ENCODE data around the gene HOXD9. TPM values are rescaled to one million over a fixed set of nuclear protein-coding genes. Genes with fewer than 3 reads are reported as not detected.

HOXD9 gene
- total RNA-seq, 4 donors from 2014 or later, result 3.8 to 78.1 (median 46.4) TPM

DNA sequence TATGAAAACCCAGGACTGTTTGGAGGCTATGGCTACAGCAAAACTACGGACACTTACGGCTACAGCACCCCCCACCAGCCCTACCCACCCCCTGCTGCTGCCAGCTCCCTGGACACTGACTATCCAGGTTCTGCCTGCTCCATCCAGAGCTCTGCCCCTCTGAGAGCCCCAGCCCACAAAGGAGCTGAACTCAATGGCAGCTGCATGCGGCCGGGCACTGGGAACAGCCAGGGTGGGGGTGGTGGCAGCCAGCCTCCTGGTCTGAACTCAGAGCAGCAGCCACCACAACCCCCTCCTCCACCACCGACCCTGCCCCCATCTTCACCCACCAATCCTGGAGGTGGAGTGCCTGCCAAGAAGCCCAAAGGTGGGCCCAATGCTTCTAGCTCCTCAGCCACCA is 46.7 kb downstream of the HOXD9 start:
- TF ChIP-seq, protein P1, sequence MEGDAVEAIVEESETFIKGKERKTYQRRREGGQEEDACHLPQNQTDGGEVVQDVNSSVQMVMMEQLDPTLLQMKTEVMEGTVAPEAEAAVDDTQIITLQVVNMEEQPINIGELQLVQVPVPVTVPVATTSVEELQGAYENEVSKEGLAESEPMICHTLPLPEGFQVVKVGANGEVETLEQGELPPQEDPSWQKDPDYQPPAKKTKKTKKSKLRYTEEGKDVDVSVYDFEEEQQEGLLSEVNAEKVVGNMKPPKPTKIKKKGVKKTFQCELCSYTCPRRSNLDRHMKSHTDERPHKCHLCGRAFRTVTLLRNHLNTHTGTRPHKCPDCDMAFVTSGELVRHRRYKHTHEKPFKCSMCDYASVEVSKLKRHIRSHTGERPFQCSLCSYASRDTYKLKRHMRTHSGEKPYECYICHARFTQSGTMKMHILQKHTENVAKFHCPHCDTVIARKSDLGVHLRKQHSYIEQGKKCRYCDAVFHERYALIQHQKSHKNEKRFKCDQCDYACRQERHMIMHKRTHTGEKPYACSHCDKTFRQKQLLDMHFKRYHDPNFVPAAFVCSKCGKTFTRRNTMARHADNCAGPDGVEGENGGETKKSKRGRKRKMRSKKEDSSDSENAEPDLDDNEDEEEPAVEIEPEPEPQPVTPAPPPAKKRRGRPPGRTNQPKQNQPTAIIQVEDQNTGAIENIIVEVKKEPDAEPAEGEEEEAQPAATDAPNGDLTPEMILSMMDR (IDR thresholded peaks at IDR 0.05), result no peak
- no peak for TF ChIP-seq POLR2A (IDR thresholded peaks at IDR 0.05)
- DNase-seq, result no peak
- no peaks in the 10 kb centered on the region for H3K27me3 ChIP-seq
- H3K4me3 ChIP-seq, result no peak overlapping the region
- H3K27ac ChIP-seq, result peak overlapping the region in 1 of 2 donors; percentile 83
- intact Hi-C loops (cut with DNase I; ENCODE audit: low total_unique reads), result no loop called here
- H3K4me1 ChIP-seq, result no peaks in the 10 kb centered on the region
- H3K9me3 ChIP-seq, result no peaks in the 10 kb centered on the region
- H3K36me3 ChIP-seq, result no peaks in the 10 kb centered on the region

DNA sequence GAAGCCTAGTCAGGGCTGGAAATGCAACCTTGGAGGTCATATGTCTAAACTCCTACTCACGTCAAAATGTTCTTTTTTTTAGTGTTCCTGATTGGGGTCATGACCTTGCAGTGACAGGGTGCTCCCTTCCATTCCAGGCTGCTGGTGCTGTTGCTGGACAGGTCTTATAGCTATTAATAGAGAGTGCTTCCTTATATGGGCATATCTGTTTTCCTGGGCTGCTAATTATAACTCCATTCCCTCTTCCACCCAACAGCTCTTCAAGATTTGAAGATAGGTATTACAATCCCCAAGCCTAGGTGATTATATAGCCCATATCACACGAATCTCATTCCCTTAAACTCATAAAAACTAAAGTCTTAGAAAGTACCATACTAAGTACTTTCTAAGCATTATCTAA is 47.2 kb downstream of the HOXD9 start:
- no peaks in the 10 kb centered on the region for H3K27me3 ChIP-seq
- no peak for DNase-seq
- TF ChIP-seq POLR2A (IDR thresholded peaks at IDR 0.05), result no peak
- TF ChIP-seq, protein P1 (IDR thresholded peaks at IDR 0.05), result no peak
- H3K9me3 ChIP-seq, result no peaks in the 10 kb centered on the region
- no peaks in the 10 kb centered on the region for H3K4me1 ChIP-seq
- H3K36me3 ChIP-seq, result no peaks in the 10 kb centered on the region
- H3K4me3 ChIP-seq, result no peak overlapping the region
- peak overlapping the region; percentile 75 to 83 for H3K27ac ChIP-seq
- intact Hi-C loops (cut with DNase I; ENCODE audit: low total_unique reads), result no loop called here

DNA sequence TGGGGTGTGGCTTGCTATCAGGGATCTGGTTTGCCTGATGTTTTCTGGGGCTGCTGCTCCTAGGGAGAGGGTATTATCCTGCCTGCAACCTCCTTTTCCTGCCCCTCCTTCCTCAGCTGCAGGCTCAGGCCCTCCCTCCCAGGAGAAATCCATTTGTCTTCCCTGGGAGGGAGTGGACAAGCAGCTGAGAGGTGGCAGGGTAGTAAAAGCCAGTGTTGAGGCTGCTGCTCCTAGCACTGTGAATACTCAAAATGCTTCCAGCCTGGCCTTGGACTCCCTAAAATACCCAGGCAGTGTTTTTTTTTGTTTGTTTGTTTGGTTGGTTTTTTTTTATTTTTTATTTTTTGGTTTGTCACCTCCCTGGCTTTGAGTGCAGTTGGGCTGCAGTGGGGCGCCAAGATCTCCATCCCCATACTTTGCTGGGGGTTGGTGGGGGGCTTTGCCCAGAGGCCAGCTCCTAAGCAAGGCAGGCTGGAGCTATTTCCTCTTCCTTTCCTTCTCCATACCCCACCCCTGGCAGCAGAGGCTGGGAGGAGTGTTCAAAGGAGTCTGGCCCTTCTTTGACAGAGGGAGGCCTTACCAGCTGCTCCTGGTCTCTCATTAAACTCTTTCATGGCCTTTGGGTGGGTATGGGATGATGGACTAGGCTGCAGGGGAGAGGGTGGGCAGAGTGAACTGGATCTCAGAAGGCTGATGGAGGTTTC is 48.2 kb downstream of the HOXD9 start:
- intact Hi-C loops (cut with DNase I; ENCODE audit: low total_unique reads), result no loop called here
- no peak for TF ChIP-seq POLR2A (IDR thresholded peaks at IDR 0.05)
- peak in 1 of 2 donors; percentile 30 for DNase-seq

DNA sequence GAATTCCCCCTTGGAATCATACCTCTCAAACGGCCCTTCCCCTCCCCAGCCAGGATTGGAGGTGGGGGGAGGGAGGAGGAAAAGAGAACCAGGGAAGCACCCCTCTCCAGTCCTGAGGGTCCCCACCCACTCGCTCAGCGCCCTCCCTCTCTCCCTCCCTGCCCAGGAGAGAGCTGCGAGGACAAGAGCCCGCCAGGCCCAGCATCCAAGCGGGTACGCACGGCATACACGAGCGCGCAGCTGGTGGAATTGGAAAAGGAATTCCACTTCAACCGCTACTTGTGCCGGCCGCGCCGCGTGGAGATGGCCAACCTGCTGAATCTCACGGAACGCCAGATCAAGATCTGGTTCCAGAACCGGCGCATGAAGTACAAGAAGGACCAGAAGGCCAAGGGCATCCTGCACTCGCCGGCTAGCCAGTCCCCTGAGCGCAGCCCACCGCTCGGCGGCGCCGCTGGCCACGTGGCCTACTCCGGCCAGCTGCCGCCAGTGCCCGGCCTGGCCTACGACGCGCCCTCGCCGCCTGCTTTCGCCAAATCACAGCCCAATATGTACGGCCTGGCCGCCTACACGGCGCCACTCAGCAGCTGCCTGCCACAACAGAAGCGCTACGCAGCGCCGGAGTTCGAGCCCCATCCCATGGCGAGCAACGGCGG is 49.0 kb downstream of the HOXD9 start:
- peak overlapping the region; percentile 75 to 83 for H3K27ac ChIP-seq
- H3K4me1 ChIP-seq, result no peaks in the 10 kb centered on the region
- intact Hi-C loops (cut with DNase I; ENCODE audit: low total_unique reads), result no loop called here
- TF ChIP-seq, protein P1 (IDR thresholded peaks at IDR 0.05), result no peak
- TF ChIP-seq POLR2A (IDR thresholded peaks at IDR 0.05), result no peak
- no peak for DNase-seq
- peak overlapping the region; percentile 8 to 31 for H3K4me3 ChIP-seq
- H3K27me3 ChIP-seq, result no peaks in the 10 kb centered on the region
- no peaks in the 10 kb centered on the region for H3K36me3 ChIP-seq
- H3K9me3 ChIP-seq, result no peaks in the 10 kb centered on the region

More for the DNA sequence above, 48.2 kb downstream of the HOXD9 start:
- peak overlapping the region; percentile 75 to 83 for H3K27ac ChIP-seq
- no peaks in the 10 kb centered on the region for H3K36me3 ChIP-seq
- no peaks in the 10 kb centered on the region for H3K4me1 ChIP-seq
- no peaks in the 10 kb centered on the region for H3K9me3 ChIP-seq
- H3K4me3 ChIP-seq, result no peak overlapping the region
- H3K27me3 ChIP-seq, result no peaks in the 10 kb centered on the region

DNA sequence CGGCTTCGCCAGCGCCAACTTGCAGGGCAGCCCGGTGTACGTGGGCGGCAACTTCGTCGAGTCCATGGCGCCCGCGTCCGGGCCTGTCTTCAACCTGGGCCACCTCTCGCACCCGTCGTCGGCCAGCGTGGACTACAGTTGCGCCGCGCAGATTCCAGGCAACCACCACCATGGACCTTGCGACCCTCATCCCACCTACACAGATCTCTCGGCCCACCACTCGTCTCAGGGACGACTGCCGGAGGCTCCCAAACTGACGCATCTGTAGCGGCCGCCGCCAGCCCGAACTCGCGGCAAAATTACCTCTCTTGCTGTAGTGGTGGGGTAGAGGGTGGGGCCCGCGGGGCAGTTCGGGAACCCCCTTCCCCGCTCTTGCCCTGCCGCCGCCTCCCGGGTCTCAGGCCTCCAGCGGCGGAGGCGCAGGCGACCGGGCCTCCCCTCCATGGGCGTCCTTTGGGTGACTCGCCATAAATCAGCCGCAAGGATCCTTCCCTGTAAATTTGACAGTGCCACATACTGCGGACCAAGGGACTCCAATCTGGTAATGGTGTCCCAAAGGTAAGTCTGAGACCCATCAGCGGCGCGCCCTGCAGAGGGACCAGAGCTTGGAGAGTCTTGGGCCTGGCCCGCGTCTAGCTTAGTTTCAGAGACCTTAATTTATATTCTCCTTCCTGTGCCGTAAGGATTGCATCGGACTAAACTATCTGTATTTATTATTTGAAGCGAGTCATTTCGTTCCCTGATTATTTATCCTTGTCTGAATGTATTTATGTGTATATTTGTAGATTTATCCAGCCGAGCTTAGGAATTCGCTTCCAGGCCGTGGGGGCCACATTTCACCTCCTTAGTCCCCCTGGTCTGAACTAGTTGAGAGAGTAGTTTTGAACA is 49.7 kb downstream of the HOXD9 start:
- peak overlapping the region; percentile 8 to 31 for H3K4me3 ChIP-seq
- H3K27me3 ChIP-seq, result no peaks in the 10 kb centered on the region
- no peaks in the 10 kb centered on the region for H3K4me1 ChIP-seq
- H3K27ac ChIP-seq, result peak overlapping the region; percentile 75 to 83
- DNase-seq, result no peak
- TF ChIP-seq, protein P1 (IDR thresholded peaks at IDR 0.05), result no peak
- TF ChIP-seq POLR2A (IDR thresholded peaks at IDR 0.05), result no peak
- no peaks in the 10 kb centered on the region for H3K9me3 ChIP-seq
- no peaks in the 10 kb centered on the region for H3K36me3 ChIP-seq
- intact Hi-C loops (cut with DNase I; ENCODE audit: low total_unique reads), result no loop called here
